Erythroblast (primary cell): ENCODE data around the gene TRIM67.

Experiments used
- GATA1 ChIP-seq: IDR thresholded peaks from 2 replicates; pipeline ENCODE4 v1.6.1; 2011; ENCODE audit warnings: low read depth, mild to moderate bottlenecking, control low read depth, low read length, moderate library complexity
- POLR2A ChIP-seq: IDR thresholded peaks from 2 replicates; pipeline ENCODE4 v1.6.1; 2011; ENCODE audit warnings: mild to moderate bottlenecking, low read length

- TF ChIP-seq POLR2A (no peak), GATA1 (no peak)
Measured at GRCh38 chr1:231182317-231182716, 20.5 kb downstream of the TRIM67 start.
